HEK293T (cell line): ENCODE results near the gene RNF8.
"Not testable (repeated sequence)": the region's sequence is repeated elsewhere in the genome, so short reads cannot be mapped to it uniquely, and the experiment has no call there.

ENCODE experiments used
- CTCF ChIA-PET: fragments of 350-600 bp; formaldehyde crosslinking; extraction: SDS; loops from one replicate; lab custom pipeline; 2021; ENCODE audit warnings: antibody characterized with exemption, inconsistent platforms; lab: Yijun Ruan, JAX
- POLR2A ChIA-PET: fragments of 350-600 bp; formaldehyde crosslinking; extraction: SDS; loops from one replicate; lab custom pipeline; 2020; ENCODE audit warnings: antibody characterized with exemption, inconsistent platforms; lab: Yijun Ruan, JAX
- DNase-seq: peaks from one replicate; pipeline ENCODE4 v3.0.0; 2012; ENCODE audit warnings: mixed read lengths; ENCODE audit errors: extremely low spot score
- ARNT ChIP-seq: fragments of 450-650 bp; IDR thresholded peaks from 2 replicates; pipeline ENCODE4 v1.6.1; 2017; ENCODE audit warnings: mild to moderate bottlenecking
- BHLHE40 ChIP-seq: fragments of 450-650 bp; IDR thresholded peaks from 2 replicates; pipeline ENCODE4 v1.6.1; 2016; ENCODE audit warnings: mild to moderate bottlenecking, moderate library complexity, borderline replicate concordance
- CTBP1 ChIP-seq: fragments of 450-650 bp; IDR thresholded peaks from 2 replicates; pipeline ENCODE4 v1.6.1; 2016; ENCODE audit warnings: borderline replicate concordance
- ELF4 ChIP-seq: fragments of 450-650 bp; IDR thresholded peaks from 2 replicates; pipeline ENCODE4 v1.6.1; 2017; ENCODE audit warnings: antibody characterized with exemption
- FOXA1 ChIP-seq: fragments of 450-650 bp; IDR thresholded peaks from 2 replicates; pipeline ENCODE4 v1.6.1; 2016; ENCODE audit warnings: mild to moderate bottlenecking
- FOXK2 ChIP-seq: fragments of 450-650 bp; IDR thresholded peaks from 2 replicates; pipeline ENCODE4 v1.6.1; 2016; ENCODE audit warnings: mild to moderate bottlenecking
- FOXM1 ChIP-seq: fragments of 450-650 bp; IDR thresholded peaks from 2 replicates; pipeline ENCODE4 v1.6.1; 2017; ENCODE audit warnings: mild to moderate bottlenecking, borderline replicate concordance
- HDGF ChIP-seq: fragments of 450-650 bp; IDR thresholded peaks from 2 replicates; pipeline ENCODE4 v1.6.1; 2017; ENCODE audit warnings: antibody characterized with exemption, borderline replicate concordance
- L3MBTL2 ChIP-seq: fragments of 450-650 bp; conservative IDR thresholded peaks from 2 replicates; pipeline ENCODE4 v1.6.1; 2016; ENCODE audit warnings: mild to moderate bottlenecking
- LEF1 ChIP-seq: fragments of 450-650 bp; IDR thresholded peaks from 2 replicates; pipeline ENCODE4 v1.6.1; 2017; ENCODE audit warnings: mild to moderate bottlenecking, borderline replicate concordance
- NFRKB ChIP-seq: fragments of 450-650 bp; IDR thresholded peaks from 2 replicates; pipeline ENCODE4 v1.6.1; 2016; ENCODE audit warnings: mild to moderate bottlenecking, moderate library complexity
- PKNOX1 ChIP-seq: fragments of 450-650 bp; IDR thresholded peaks from 2 replicates; pipeline ENCODE4 v1.6.1; 2016
- SP1 ChIP-seq: fragments of 450-650 bp; IDR thresholded peaks from 2 replicates; pipeline ENCODE4 v1.6.1; 2017
- SUZ12 ChIP-seq: fragments of 450-650 bp; IDR thresholded peaks from 2 replicates; pipeline ENCODE4 v1.6.1; 2016; ENCODE audit warnings: mild to moderate bottlenecking
- TARDBP ChIP-seq: fragments of 450-650 bp; IDR thresholded peaks from 2 replicates; pipeline ENCODE4 v1.6.1; 2016
- ZNF384 ChIP-seq: fragments of 450-650 bp; IDR thresholded peaks from 2 replicates; pipeline ENCODE4 v1.6.1; 2016

RNF8 gene

GRCh38 chr6:37321101-37321500 is 32.7 kb upstream of the RNF8 start:
- no peak for DNase-seq
- TF ChIP-seq ARNT (no peak), FOXM1 (no peak), FOXK2 (no peak), NFRKB (no peak), ZNF384 (no peak), ELF4 (no peak), TARDBP (no peak), SUZ12 (no peak), CTBP1 (no peak), LEF1 (no peak), SP1 (no peak), FOXA1 (no peak), HDGF (no peak), PKNOX1 (no peak), BHLHE40 (no peak)
- ChIA-PET CTCF (no interaction called here), POLR2A (no interaction called here)

GRCh38 chr6:37321516-37322415 is 32.0 kb upstream of the RNF8 start:
- POLR2A ChIA-PET: no interaction called here
- TF ChIP-seq PKNOX1 (no peak), TARDBP (no peak), SP1 (no peak), NFRKB (no peak), ARNT (no peak), ELF4 (no peak), CTBP1 (no peak), FOXM1 (no peak), ZNF384 (no peak), LEF1 (no peak), SUZ12 (no peak), BHLHE40 (no peak), L3MBTL2 (no peak), HDGF (no peak), FOXA1 (no peak), FOXK2 (no peak)
- CTCF ChIA-PET: no interaction called here
- DNase-seq: no peak

DNA sequence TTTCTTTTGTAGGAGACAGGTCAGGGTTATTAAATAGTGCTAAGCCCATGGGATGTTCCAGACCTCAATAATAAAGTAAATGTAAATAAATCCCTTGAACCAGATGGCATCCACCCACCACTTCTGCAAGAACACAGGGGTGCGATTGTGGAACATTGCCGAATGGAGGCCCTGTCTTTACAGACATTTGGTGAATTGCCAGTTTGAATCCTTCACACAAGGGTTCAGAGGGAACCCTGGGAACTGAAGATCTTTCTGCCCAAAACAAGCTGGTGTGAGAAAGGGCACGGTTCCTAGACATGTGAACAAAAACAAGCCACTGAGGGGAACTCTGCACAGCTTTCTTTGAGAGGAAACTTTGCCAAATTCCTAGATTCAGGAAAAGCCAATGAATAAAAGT is 30.2 kb upstream of the RNF8 start:
- ChIA-PET CTCF (no interaction called here), POLR2A (no interaction called here)
- no peak for DNase-seq
- TF ChIP-seq ZNF384: no peak
- no peak for TF ChIP-seq FOXA1
- no peak for TF ChIP-seq SUZ12
- TF ChIP-seq ARNT: no peak
- TF ChIP-seq ELF4: no peak
- TF ChIP-seq HDGF: no peak
- no peak for TF ChIP-seq BHLHE40
- no peak for TF ChIP-seq PKNOX1
- no peak for TF ChIP-seq LEF1
- TF ChIP-seq L3MBTL2: no peak
- TF ChIP-seq SP1: no peak
- no peak for TF ChIP-seq FOXK2
- TF ChIP-seq NFRKB: no peak

DNA sequence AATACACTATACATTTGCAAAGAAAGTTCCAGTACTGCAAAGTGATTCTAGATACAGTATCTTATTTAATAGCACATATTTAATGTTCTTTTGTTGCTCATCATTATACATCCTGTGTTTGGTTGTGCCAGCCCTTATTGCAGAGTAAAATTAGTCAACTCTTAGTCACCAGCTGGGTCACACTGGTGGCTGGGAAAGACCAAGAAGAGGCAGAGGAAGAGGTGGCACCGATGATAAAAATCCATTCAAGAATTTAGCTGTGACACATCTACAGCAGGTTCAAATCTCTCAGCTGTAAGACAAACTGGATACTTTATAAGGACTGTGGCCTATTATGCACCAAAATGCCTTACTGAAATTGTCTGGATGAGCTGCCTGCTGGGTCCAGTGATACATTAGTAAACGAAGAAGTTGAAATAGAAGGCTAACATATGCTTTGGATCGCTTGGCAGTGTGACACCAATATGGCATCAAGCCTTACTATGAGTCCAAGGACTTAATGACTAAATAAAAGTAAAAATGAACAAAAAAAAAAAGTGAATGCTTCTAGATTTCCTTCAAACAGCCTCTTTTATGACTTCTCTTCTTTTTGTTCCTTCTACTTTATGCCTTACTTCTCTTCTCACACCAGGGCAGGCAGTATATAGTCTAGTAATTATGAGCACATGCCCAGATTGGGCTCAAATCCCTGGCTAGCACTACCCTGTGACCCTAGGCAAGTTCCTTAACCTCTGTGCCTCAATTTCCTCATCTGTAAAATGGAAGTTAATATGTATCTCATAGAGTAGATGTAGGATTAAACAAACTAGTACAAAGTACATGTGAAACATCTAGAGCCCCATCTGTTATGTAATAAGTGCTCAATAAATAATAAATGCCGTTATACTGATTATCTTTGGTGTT is 29.4 kb upstream of the RNF8 start:
- POLR2A ChIA-PET: no interaction called here
- CTCF ChIA-PET: interaction anchor here (1.1 to 1.9 kb wide), 3 partner anchors 9 to 32 kb away, joined by 3 to 7 read pairs (median 5); no protein-coding TSS in a partner anchor
- TF ChIP-seq NFRKB: no peak
- DNase-seq: no peak

GRCh38 chr6:37330345-37330744 is 23.4 kb upstream of the RNF8 start:
- POLR2A ChIA-PET, CTCF ChIA-PET, DNase-seq: not testable (repeated sequence)

DNA sequence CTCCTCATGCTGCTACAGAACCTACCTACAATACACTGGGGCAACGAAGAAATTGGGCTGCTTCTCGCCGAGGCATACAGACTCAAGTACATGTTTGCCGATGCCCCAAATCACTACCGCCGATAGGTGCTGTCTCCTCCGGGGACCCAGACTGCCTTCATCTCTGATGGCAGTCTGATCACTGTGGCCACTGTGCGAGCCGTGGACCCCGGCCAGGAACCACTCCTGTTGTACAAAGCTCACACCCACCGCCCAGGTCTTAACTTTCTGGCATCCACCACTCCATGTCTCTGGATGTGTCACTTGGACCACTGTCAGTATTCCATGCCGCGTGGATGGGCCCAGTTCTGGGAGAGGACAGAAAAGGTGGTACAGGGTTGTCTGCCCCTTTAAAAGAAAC is 22.7 kb upstream of the RNF8 start:
- ChIA-PET CTCF (no interaction called here), POLR2A (no interaction called here)
- no peak for DNase-seq
- TF ChIP-seq PKNOX1 (no peak), ARNT (no peak), NFRKB (no peak), FOXK2 (no peak), FOXA1 (no peak), CTBP1 (no peak)
